NCI-H748 treated with DMSO at 0.1 percent for 48 hours (cell line): ENCODE measurements around the gene CEACAM20.
"Not testable (repeated sequence)": the region's sequence is repeated elsewhere in the genome, so short reads cannot be mapped to it uniquely, and the experiment has no call there.

Experiments used
- DNase-seq: peaks from one replicate; lab custom pipeline; 2025; lab: John Stamatoyannopoulos, UW

The CEACAM20 gene

DNA sequence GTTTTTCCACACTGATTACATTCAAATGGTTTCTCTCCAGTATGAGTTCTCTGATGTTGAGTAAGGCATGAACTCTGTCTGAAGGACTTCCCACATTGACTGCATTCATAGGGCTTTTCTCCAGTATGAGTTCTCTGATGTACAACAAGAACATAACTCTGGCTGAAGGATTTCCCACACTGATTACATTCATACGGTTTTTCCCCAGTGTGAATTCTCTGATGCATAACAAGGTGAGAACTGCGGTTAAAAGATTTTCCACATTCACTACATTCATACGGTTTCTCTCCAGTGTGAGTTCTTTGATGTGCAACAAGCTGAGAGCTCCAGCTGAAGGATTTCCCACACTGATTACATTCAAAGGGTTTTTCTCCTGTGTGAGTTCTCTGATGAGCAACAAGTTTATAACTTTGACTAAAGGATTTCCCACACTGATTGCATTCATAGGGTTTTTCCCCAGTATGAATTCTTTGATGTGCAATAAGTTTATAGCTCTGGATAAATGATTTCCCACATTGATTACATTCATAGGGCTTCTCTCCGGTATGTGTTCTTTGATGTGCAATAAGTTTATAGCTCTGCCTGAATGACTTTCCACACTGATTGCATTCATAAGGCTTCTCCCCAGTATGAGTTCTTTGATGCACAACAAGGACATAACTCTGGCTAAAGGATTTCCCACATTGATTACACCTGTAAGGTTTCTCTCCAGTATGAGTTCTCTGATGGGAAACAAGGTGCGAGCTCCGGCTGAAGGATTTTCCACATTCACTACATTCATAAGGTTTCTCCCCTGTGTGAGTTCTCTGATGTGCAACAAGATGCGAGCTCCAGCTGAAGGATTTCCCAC lies 52.7 kb downstream of the CEACAM20 start:
- DNase-seq: peak; percentile 34

DNA sequence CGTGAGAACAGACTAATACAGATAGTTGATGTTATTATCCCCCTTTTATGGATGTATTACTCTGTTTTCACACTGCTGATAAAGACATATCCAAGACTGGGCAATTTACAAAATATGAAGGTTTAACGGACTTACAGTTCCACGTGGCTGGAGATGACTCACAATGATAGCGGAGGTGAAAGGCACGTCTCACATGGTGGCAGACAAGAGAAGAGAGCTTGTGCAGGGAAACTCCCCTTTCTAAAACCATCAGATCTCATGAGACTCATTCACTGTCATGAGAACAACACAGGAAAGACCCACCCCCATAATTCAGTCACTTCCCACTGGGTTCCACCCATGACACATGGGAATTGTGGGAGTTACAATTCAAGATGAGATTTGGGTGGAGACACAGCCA lies 60.7 kb downstream of the CEACAM20 start:
- not testable (repeated sequence) for DNase-seq

DNA sequence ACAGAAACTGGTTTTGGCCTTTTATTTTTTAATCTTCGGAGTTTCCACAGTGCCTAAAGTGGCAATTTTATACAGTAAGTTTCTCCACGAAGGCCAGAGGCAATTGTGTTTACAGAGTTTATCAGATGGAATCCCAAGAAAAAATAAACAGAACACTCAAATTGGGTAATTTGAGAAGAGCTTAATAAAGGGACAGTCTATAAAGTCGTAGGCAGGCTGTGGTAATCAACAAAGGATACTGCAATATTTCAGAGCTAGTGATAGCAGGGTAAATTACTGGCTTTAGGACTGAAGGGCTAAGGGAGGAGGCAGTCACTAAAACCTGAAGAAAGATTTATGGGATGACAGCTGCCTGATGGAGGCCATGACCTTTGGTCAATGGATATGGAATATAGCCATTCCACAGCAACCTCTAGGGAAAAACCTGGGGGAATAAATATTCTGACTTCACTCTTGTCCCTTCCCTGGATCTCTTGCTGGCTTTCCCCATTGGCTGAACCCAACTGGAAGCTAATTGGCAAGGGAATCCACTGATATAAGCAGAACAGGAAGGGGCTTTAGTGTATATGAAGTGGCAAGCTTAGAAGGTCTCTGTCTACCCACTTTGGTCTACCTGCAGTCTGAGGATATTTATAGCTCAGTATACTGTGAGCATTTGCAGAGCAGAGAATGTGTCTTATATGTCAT lies 66.7 kb downstream of the CEACAM20 start:
- DNase-seq: not testable (repeated sequence)
